ENCODE results near the gene DIRAS2.

- TF ChIP-seq EZH2 (IDR thresholded peaks at IDR 0.05; ENCODE audit: low read length, unreplicated experiment), result no peak
- no peak for TF ChIP-seq CTCF (conservative IDR thresholded peaks at IDR 0.05; ENCODE audit: low read depth, low read length)
Measured at GRCh38 chr9:90616806-90617205, 25.8 kb downstream of the DIRAS2 start.
